A673 (cell line): ENCODE results near the gene THUMPD3. TPM values are rescaled to one million over a fixed set of nuclear protein-coding genes. Genes with fewer than 3 reads are reported as not detected.

ENCODE experiments used
- BruUV-seq: library from RNA; stranded (reverse); fragments of 400-500 nt; replicated peaks from 2 replicates; lab custom pipeline; 2021; lab: Mats Ljungman, UMichigan
- CTCF ChIA-PET: fragments of 300-600 bp; sonication (Branson Sonifier 250); formaldehyde crosslinking; loops from one replicate; lab custom pipeline; 2022; ENCODE audit warnings: antibody characterized with exemption; lab: Charles Lee
- POLR2A ChIA-PET: fragments of 300-600 bp; sonication (Branson Sonifier 250); formaldehyde crosslinking; loops from one replicate; lab custom pipeline; 2022; ENCODE audit warnings: antibody characterized with exemption; ENCODE audit not compliant: low non-redundant PET; lab: Charles Lee
- DNase-seq: peaks from one replicate; pipeline ENCODE4 v3.0.0-alpha.2; 2015; ENCODE audit warnings: low spot score
- H3K27ac ChIP-seq: fragments of 200-600 bp; sonication (generic); 2 replicates; pipeline ENCODE4 v1.5.1; 2016; ENCODE audit warnings: mixed run types, low read depth, mild to moderate bottlenecking, mixed read lengths, antibody characterized with exemption, low read length; ENCODE audit not compliant: poor library complexity, severe bottlenecking
- H3K27me3 ChIP-seq: fragments of 200-600 bp; sonication (generic); replicated peaks from 2 replicates; pipeline ENCODE4 v1.6.1; 2017; ENCODE audit warnings: mixed run types, low read depth, mild to moderate bottlenecking, mixed read lengths, antibody characterized with exemption, low read length; ENCODE audit not compliant: insufficient read depth, poor library complexity
- H3K36me3 ChIP-seq: fragments of 200-600 bp; sonication (generic); 2 replicates; pipeline ENCODE4 v1.6.1; 2016; ENCODE audit warnings: mixed run types, mild to moderate bottlenecking, mixed read lengths, antibody characterized with exemption, low read length; ENCODE audit not compliant: insufficient read depth, poor library complexity, severe bottlenecking
- H3K4me1 ChIP-seq: fragments of 200-600 bp; sonication (generic); 2 replicates; pipeline ENCODE4 v1.6.1; 2017; ENCODE audit warnings: mixed run types, mild to moderate bottlenecking, mixed read lengths, antibody characterized with exemption, low read length; ENCODE audit not compliant: insufficient read depth, poor library complexity, severe bottlenecking
- H3K4me3 ChIP-seq: fragments of 200-600 bp; sonication (generic); 2 replicates; pipeline ENCODE4 v1.5.1; 2016; ENCODE audit warnings: low read depth, mixed run types, mild to moderate bottlenecking, mixed read lengths, low read length; ENCODE audit not compliant: poor library complexity, severe bottlenecking
- H3K9me3 ChIP-seq: fragments of 200-600 bp; sonication (generic); 2 replicates; pipeline ENCODE4 v1.6.1; 2016; ENCODE audit warnings: mixed run types, low read depth, mild to moderate bottlenecking, mixed read lengths, antibody characterized with exemption, low read length; ENCODE audit not compliant: poor library complexity, severe bottlenecking
- EZH2 ChIP-seq: fragments of 200-600 bp; sonication (generic); IDR thresholded peaks from 2 replicates; pipeline ENCODE4 v1.6.1; 2017; ENCODE audit warnings: borderline replicate concordance, low read depth, mild to moderate bottlenecking, mixed read lengths, antibody characterized with exemption, low read length; ENCODE audit not compliant: poor library complexity, severe bottlenecking
- intact Hi-C: fragments of 100-400 bp; cut with micrococcal nuclease; formaldehyde crosslinking; loops from one replicate; pipeline ENCODE4 v1.10.0; 2022; ENCODE audit not compliant: unreplicated experiment
- total RNA-seq: library from RNA; stranded (reverse); gene quantifications from 2 replicates; pipeline ENCODE4 v1.2.3, GENCODE V29; 2021
- TF ChIP-seq, protein P1 (sequence below): fragments of 300-800, 200-600 bp; sonication (generic); conservative IDR thresholded peaks from 2 replicates; pipeline ENCODE4 v1.5.1; 2017; ENCODE audit warnings: low read depth, mild to moderate bottlenecking, antibody characterized with exemption, low read length, moderate library complexity, mixed read lengths

THUMPD3 gene
- total RNA-seq, 1 experiment from 2014 or later: 84.6 TPM

DNA sequence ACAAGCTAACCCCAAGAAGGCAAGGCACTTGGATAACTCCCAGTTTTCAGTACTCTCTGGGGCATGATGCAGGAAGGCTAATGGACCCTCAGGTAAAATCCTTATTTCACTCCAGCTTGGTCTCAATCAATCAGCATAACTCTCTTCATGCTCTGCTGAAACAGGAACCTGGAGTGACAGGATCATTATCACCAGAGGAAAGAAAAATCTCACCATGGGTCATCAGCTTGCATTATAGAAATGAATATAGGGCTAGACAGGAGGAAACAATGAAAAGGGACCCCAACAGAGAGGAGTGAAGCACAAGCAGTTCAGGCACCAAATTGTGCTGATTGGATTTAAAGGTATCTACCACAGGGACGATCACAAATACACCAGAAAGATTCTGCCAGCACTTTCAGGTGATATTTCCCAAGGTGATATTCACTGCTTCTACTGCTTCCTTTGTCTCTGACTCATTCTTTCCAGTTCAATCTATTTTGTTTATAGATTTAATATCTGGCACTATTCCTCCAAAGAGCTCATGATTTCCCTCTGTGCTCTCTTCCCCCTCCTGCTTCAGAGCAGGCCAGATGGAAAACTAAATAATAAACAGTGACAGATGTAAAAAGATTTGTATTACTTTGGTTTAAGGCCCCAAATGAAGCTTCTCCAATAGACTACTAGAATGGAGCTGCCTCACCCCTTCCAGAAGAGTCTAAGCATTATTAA, 22.9 kb upstream of the THUMPD3 start:
- TF ChIP-seq, protein P1, sequence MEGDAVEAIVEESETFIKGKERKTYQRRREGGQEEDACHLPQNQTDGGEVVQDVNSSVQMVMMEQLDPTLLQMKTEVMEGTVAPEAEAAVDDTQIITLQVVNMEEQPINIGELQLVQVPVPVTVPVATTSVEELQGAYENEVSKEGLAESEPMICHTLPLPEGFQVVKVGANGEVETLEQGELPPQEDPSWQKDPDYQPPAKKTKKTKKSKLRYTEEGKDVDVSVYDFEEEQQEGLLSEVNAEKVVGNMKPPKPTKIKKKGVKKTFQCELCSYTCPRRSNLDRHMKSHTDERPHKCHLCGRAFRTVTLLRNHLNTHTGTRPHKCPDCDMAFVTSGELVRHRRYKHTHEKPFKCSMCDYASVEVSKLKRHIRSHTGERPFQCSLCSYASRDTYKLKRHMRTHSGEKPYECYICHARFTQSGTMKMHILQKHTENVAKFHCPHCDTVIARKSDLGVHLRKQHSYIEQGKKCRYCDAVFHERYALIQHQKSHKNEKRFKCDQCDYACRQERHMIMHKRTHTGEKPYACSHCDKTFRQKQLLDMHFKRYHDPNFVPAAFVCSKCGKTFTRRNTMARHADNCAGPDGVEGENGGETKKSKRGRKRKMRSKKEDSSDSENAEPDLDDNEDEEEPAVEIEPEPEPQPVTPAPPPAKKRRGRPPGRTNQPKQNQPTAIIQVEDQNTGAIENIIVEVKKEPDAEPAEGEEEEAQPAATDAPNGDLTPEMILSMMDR: no peak
- no peak for TF ChIP-seq EZH2
- no peak overlapping the region for H3K27ac ChIP-seq
- no peak overlapping the region for H3K4me3 ChIP-seq
- BruUV-seq: no TSS peak
- no peaks in the 10 kb centered on the region for H3K4me1 ChIP-seq
- intact Hi-C loops: no loop called here
- no peaks in the 10 kb centered on the region for H3K9me3 ChIP-seq
- no peaks in the 10 kb centered on the region for H3K36me3 ChIP-seq
- H3K27me3 ChIP-seq: no peaks in the 10 kb centered on the region
- ChIA-PET CTCF (no interaction called here), POLR2A (no interaction called here)
- DNase-seq: no peak

DNA sequence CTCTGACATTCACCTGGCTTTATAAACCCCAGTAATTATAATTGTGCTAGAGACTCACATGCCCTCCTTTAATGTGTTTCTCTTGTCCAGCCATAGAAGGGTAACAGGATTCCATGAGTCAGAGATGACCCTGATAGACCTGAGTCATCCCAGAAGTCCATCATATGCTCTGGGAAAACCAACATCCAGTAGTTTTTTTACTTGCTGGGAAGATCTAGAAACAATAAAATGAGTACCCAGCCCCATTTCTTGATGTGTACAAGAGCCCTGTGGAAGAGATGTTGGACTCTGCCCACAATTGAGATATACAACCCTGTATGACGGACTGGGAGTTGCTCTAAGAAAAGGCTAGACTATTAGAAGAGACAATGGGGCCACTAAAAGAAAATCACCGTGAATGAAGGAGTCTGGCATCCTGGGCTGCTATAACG, 22.4 kb upstream of the THUMPD3 start:
- Histone ChIP-seq H3K27me3 (no peaks in the 10 kb centered on the region), H3K36me3 (no peaks in the 10 kb centered on the region), H3K4me1 (no peaks in the 10 kb centered on the region), H3K9me3 (no peaks in the 10 kb centered on the region), H3K27ac (no peak overlapping the region), H3K4me3 (no peak overlapping the region)
- BruUV-seq: no TSS peak
- ChIA-PET POLR2A (no interaction called here), CTCF (no interaction called here)
- intact Hi-C loops: no loop called here
- no peak for DNase-seq
- TF ChIP-seq, protein P1: no peak
- no peak for TF ChIP-seq EZH2

DNA sequence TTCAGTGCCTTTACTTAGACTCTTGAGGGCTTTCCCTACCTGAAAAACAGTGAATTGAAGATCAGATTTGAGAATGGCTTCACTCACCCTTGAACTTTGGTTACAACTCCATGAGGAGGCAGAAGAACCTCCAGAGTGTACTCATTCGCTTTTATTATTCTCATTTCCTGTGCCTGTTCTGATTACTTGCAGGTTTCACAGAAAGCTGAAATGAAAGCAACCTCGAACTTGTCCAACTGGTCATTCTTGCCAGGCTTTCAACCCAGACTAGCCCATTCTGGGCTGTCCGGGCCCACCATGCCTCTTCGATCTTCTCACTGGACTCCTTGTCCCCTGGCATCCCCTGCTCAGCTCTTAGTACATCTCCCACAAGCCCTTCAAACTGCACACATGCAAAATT, 20.2 kb upstream of the THUMPD3 start:
- TF ChIP-seq EZH2: no peak
- TF ChIP-seq, protein P1: no peak
- ChIA-PET CTCF (no interaction called here), POLR2A (no interaction called here)

More for the DNA sequence above, 20.2 kb upstream of the THUMPD3 start:
- no TSS peak for BruUV-seq
- intact Hi-C loops: no loop called here
- H3K27me3 ChIP-seq: no peaks in the 10 kb centered on the region
- no peak overlapping the region for H3K27ac ChIP-seq
- H3K9me3 ChIP-seq: no peaks in the 10 kb centered on the region
- no peak for DNase-seq
- no peaks in the 10 kb centered on the region for H3K36me3 ChIP-seq
- no peaks in the 10 kb centered on the region for H3K4me1 ChIP-seq
- no peak overlapping the region for H3K4me3 ChIP-seq
